ENCODE results near the gene TIE1. TPM values are rescaled to one million over a fixed set of nuclear protein-coding genes. Genes with fewer than 3 reads are reported as not detected.

Gene TIE1
- total and polyA plus RNA-seq, 2 of the 13 experiments (the other 11 are each of a cell fraction or from before 2014, with no cell fraction given) = 0.58 to 0.84 TPM

DNA sequence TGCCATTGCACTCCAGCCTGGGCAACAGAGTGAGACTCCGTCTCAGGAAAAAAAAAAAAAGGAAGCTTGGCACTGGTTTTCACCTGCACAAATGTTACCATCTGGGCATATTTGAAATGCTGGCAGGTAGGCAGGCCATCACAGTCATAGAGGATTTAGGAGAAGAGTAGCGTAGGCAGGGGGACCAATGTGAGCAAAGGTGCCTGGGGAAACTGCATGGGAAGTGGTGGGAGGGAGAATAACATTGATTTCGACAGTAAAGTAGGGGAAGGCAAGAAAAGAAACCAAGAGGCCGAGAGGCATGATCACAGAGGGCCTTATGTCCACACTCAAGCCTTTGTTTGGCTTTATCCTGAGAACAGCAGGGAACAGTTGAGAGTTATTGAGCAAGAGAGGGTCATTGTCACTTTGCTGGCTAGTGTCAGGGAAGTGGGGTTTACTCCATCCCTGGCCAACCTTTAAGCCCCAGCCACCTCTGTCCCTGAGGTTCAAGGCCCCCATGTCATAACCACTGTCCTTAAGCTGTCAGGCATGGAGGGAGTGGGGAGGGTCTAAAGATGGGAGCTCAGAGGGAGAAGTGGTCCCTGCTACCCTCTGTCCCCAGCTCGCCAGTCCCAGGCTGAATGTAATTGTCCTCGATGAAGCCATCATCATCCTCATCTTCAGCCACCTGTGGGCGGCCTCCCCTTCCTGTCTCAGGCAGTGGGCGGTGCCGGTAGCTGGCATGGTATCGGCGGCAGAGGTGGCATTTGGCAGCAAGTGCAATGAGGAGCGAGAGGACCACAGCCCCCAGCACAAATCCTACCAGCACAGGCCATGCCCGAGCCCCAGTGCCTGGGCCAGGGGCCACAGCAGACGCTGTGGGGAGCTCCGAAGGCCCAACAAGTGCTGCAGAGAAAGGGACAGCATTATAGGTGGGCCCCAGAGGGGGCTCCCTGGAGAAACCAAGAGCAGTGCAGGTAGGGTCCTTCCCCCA lies 18.3 kb upstream of the TIE1 start (continued):
- TF ChIP-seq, protein P1, sequence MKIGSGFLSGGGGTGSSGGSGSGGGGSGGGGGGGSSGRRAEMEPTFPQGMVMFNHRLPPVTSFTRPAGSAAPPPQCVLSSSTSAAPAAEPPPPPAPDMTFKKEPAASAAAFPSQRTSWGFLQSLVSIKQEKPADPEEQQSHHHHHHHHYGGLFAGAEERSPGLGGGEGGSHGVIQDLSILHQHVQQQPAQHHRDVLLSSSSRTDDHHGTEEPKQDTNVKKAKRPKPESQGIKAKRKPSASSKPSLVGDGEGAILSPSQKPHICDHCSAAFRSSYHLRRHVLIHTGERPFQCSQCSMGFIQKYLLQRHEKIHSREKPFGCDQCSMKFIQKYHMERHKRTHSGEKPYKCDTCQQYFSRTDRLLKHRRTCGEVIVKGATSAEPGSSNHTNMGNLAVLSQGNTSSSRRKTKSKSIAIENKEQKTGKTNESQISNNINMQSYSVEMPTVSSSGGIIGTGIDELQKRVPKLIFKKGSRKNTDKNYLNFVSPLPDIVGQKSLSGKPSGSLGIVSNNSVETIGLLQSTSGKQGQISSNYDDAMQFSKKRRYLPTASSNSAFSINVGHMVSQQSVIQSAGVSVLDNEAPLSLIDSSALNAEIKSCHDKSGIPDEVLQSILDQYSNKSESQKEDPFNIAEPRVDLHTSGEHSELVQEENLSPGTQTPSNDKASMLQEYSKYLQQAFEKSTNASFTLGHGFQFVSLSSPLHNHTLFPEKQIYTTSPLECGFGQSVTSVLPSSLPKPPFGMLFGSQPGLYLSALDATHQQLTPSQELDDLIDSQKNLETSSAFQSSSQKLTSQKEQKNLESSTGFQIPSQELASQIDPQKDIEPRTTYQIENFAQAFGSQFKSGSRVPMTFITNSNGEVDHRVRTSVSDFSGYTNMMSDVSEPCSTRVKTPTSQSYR (CRISPR knock-in tag; IDR thresholded peaks at IDR 0.05; ENCODE audit: borderline replicate concordance) = peak; percentile 56; the same call in 1 of the 2 replicates
- no peak for TF ChIP-seq FOXJ3 (CRISPR knock-in tag; IDR thresholded peaks at IDR 0.05; ENCODE audit: borderline replicate concordance)
- TF ChIP-seq HDAC1 (CRISPR knock-in tag; IDR thresholded peaks at IDR 0.05) = peak; percentile 76
- no peak for TF ChIP-seq ZNF850 (CRISPR knock-in tag; conservative IDR thresholded peaks at IDR 0.05)
- no peak; the same call in 1 of the 2 replicates for TF ChIP-seq CAMTA2 (CRISPR knock-in tag; IDR thresholded peaks at IDR 0.05; ENCODE audit: borderline replicate concordance)
- no peak for TF ChIP-seq SALL2 (CRISPR knock-in tag; IDR thresholded peaks at IDR 0.05)
- TF ChIP-seq NCOR1 (IDR thresholded peaks at IDR 0.05; ENCODE audit: borderline replicate concordance, low read length) = peak; percentile 44; the same call in 1 of the 2 replicates
- no peak for TF ChIP-seq ZNF160 (CRISPR knock-in tag; IDR thresholded peaks at IDR 0.05)
- TF ChIP-seq ZNF569 (CRISPR knock-in tag; IDR thresholded peaks at IDR 0.05; ENCODE audit: borderline replicate concordance) = no peak
- TF ChIP-seq ZNF558 (CRISPR knock-in tag; IDR thresholded peaks at IDR 0.05; ENCODE audit: borderline replicate concordance) = no peak
- TF ChIP-seq ZNF10 (CRISPR knock-in tag; IDR thresholded peaks at IDR 0.05; ENCODE audit: borderline replicate concordance, low read depth) = no peak
- TF ChIP-seq, protein P2, sequence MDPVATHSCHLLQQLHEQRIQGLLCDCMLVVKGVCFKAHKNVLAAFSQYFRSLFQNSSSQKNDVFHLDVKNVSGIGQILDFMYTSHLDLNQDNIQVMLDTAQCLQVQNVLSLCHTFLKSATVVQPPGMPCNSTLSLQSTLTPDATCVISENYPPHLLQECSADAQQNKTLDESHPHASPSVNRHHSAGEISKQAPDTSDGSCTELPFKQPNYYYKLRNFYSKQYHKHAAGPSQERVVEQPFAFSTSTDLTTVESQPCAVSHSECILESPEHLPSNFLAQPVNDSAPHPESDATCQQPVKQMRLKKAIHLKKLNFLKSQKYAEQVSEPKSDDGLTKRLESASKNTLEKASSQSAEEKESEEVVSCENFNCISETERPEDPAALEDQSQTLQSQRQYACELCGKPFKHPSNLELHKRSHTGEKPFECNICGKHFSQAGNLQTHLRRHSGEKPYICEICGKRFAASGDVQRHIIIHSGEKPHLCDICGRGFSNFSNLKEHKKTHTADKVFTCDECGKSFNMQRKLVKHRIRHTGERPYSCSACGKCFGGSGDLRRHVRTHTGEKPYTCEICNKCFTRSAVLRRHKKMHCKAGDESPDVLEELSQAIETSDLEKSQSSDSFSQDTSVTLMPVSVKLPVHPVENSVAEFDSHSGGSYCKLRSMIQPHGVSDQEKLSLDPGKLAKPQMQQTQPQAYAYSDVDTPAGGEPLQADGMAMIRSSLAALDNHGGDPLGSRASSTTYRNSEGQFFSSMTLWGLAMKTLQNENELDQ (CRISPR knock-in tag; IDR thresholded peaks at IDR 0.05; ENCODE audit: borderline replicate concordance) = no peak
- no peak for TF ChIP-seq FOXO4 (CRISPR knock-in tag; conservative IDR thresholded peaks at IDR 0.05)
- no peak for TF ChIP-seq NFATC3 (CRISPR knock-in tag; IDR thresholded peaks at IDR 0.05)
- TF ChIP-seq, protein P3, sequence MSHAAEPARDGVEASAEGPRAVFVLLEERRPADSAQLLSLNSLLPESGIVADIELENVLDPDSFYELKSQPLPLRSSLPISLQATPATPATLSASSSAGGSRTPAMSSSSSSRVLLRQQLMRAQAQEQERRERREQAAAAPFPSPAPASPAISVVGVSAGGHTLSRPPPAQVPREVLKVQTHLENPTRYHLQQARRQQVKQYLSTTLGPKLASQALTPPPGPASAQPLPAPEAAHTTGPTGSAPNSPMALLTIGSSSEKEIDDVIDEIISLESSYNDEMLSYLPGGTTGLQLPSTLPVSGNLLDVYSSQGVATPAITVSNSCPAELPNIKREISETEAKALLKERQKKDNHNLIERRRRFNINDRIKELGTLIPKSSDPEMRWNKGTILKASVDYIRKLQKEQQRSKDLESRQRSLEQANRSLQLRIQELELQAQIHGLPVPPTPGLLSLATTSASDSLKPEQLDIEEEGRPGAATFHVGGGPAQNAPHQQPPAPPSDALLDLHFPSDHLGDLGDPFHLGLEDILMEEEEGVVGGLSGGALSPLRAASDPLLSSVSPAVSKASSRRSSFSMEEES (CRISPR knock-in tag; IDR thresholded peaks at IDR 0.05) = 0 out of 2 replicates have a peak, but pooled peaks have one; percentile 18
- TF ChIP-seq ZNF749 (CRISPR knock-in tag; IDR thresholded peaks at IDR 0.05; ENCODE audit: borderline replicate concordance) = no peak
- no peak for TF ChIP-seq NFYB (CRISPR knock-in tag; IDR thresholded peaks at IDR 0.05)

Data from HepG2 (cell line).